ENCODE results near the gene CISD3. TPM values are rescaled to one million over a fixed set of nuclear protein-coding genes. Genes with fewer than 3 reads are reported as not detected.

Gene CISD3
- total and polyA plus RNA-seq, 2 experiments from 2014 or later, result 0.94 to 8.9 TPM

DNA sequence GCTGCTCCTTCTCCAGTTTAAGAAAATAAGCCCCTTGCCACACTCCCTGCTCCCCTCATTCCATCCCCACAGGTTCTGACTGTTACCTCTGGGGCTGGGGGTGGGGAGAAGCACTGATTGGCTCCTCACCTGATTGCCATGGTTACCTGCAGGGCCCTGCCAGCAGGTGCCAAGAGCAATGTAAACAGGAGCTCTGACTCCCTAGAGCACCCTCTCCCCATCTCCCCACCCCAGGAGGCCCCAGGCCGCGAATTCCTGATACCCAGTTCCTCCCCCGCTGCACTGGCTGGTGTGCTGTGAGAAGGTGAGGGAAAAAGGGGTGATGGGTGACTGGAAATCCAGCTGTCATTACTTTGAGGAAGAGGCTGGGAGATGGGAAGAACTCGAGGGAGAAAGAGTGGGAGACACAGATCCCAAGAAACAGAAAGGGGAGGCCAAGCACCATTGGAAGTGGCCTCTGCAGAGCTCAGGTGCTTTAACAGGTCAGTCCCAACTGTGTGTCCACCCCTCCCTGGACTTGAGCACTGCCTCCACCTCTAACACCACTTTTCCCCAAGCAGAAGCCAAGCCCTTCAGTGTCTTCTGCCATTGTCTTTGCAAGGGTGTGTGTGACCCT, 13.5 kb downstream of the CISD3 start:
- Histone ChIP-seq H3K4me1 (ENCODE audit: insufficient read depth) (peaks cover 35% of the 10 kb centered on the region), H4K20me1 (replicated peaks; ENCODE audit: insufficient read depth) (peaks cover 56% of the 10 kb centered on the region), H3K9me2 (ENCODE audit: insufficient read depth) (no peaks in the 10 kb centered on the region), H3F3A (replicated peaks; ENCODE audit: low read depth) (0 out of 2 replicates have a peak, but pooled peaks cover 3% of the 10 kb centered on the region), H3K4me3 (no peak overlapping the region), H3K79me2 (replicated peaks; ENCODE audit: insufficient read depth) (peaks cover 81% of the 10 kb centered on the region), H2AFZ (no peak overlapping the region), H3K4me2 (peak overlapping the region; percentile 60; the same call in 1 of the 2 replicates), H3K36me3 (ENCODE audit: insufficient read depth) (no peaks in the 10 kb centered on the region; the same call in 1 of the 2 replicates), H3K27ac (ENCODE audit: low read depth) (no peak overlapping the region), H3K27me3 (ENCODE audit: insufficient read depth) (no peaks in the 10 kb centered on the region)
- Mint-ChIP-seq H3K36me3 (ENCODE audit: low read depth) (peaks cover 44% of the 10 kb centered on the region), H3K27ac (peak overlapping the region; percentile 68; the same call in 1 of the 2 replicates), H3K4me3 (peak overlapping the region; percentile 46), H3K4me1 (peaks cover 58% of the 10 kb centered on the region), H3K27me3 (ENCODE audit: insufficient read depth, low read depth, poor library complexity) (peaks cover 33% of the 10 kb centered on the region), H3K9me3 (no peaks in the 10 kb centered on the region; the same call in 2 of the 3 replicates)
- DNase-seq (ENCODE audit: low spot score), result peak; percentile 59
- TF ChIP-seq ZNF331 (CRISPR knock-in tag; IDR thresholded peaks at IDR 0.05; ENCODE audit: low read depth) (no peak), NANOG (IDR thresholded peaks at IDR 0.05; ENCODE audit: borderline replicate concordance) (no peak), ZNF114 (CRISPR knock-in tag; IDR thresholded peaks at IDR 0.05) (no peak), EZH2 (IDR thresholded peaks at IDR 0.05; ENCODE audit: low read depth, unreplicated experiment) (no peak), EZH2phosphoT487 (IDR thresholded peaks at IDR 0.05; ENCODE audit: unreplicated experiment) (no peak), POLR2AphosphoS5 (IDR thresholded peaks at IDR 0.05; ENCODE audit: low read depth) (no peak), STAT1 (IDR thresholded peaks at IDR 0.05; ENCODE audit: unreplicated experiment) (no peak), REST (IDR thresholded peaks at IDR 0.05; ENCODE audit: unreplicated experiment) (no peak), ZNF462 (CRISPR knock-in tag; IDR thresholded peaks at IDR 0.05) (no peak), CREB1 (CRISPR knock-in tag; IDR thresholded peaks at IDR 0.05; ENCODE audit: low read depth) (no peak), JUNB (IDR thresholded peaks at IDR 0.05; ENCODE audit: unreplicated experiment) (no peak)
- TF ChIP-seq, protein P1, sequence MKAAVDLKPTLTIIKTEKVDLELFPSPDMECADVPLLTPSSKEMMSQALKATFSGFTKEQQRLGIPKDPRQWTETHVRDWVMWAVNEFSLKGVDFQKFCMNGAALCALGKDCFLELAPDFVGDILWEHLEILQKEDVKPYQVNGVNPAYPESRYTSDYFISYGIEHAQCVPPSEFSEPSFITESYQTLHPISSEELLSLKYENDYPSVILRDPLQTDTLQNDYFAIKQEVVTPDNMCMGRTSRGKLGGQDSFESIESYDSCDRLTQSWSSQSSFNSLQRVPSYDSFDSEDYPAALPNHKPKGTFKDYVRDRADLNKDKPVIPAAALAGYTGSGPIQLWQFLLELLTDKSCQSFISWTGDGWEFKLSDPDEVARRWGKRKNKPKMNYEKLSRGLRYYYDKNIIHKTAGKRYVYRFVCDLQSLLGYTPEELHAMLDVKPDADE (IDR thresholded peaks at IDR 0.05), result no peak
- TF ChIP-seq, protein P2, sequence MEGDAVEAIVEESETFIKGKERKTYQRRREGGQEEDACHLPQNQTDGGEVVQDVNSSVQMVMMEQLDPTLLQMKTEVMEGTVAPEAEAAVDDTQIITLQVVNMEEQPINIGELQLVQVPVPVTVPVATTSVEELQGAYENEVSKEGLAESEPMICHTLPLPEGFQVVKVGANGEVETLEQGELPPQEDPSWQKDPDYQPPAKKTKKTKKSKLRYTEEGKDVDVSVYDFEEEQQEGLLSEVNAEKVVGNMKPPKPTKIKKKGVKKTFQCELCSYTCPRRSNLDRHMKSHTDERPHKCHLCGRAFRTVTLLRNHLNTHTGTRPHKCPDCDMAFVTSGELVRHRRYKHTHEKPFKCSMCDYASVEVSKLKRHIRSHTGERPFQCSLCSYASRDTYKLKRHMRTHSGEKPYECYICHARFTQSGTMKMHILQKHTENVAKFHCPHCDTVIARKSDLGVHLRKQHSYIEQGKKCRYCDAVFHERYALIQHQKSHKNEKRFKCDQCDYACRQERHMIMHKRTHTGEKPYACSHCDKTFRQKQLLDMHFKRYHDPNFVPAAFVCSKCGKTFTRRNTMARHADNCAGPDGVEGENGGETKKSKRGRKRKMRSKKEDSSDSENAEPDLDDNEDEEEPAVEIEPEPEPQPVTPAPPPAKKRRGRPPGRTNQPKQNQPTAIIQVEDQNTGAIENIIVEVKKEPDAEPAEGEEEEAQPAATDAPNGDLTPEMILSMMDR (conservative IDR thresholded peaks at IDR 0.05; ENCODE audit: low read depth in 2 of 2), result no peak
- ATAC-seq, result peak; percentile 41
